Natural killer cell (primary cell): ENCODE measurements around the gene SART1. TPM values are rescaled to one million over a fixed set of nuclear protein-coding genes. Genes with fewer than 3 reads are reported as not detected.

Experiments
- ATAC-seq, 3 donors: fragments of 150-1000 bp in 2 of 3; fragments of 200-7000 bp in 1 of 3; cut with Tn5 transposase; 1 replicate in 1 of 3; 2 replicates in 2 of 3; pipeline ENCODE4 v1.10.0; 2021; ENCODE audit warnings: mild to moderate bottlenecking in 2 of 3, moderate library complexity in 2 of 3
- DNase-seq, 2 donors: peaks; one replicate each; pipeline versions ENCODE4 v3.0.0 to v3.0.0-alpha.2; 2013 to 2021; ENCODE audit warnings: mixed read lengths in 1 of 2
- H3K27ac ChIP-seq: one replicate; pipeline ENCODE4 v1.5.1; 2013; ENCODE audit warnings: mild to moderate bottlenecking, low read length
- H3K27me3 ChIP-seq: one replicate; pipeline ENCODE4 v1.6.1; 2013; ENCODE audit warnings: low read length; ENCODE audit not compliant: control insufficient read depth, insufficient read depth
- H3K36me3 ChIP-seq: one replicate; pipeline ENCODE4 v1.6.1; 2013; ENCODE audit warnings: low read length; ENCODE audit not compliant: control insufficient read depth, insufficient read depth
- H3K4me1 ChIP-seq: one replicate; pipeline ENCODE4 v1.6.1; 2013; ENCODE audit warnings: low read length; ENCODE audit not compliant: control insufficient read depth, insufficient read depth
- H3K4me3 ChIP-seq: one replicate; pipeline ENCODE4 v1.5.1; 2013; ENCODE audit warnings: low read length
- H3K9me3 ChIP-seq: one replicate; pipeline ENCODE4 v1.6.1; 2013; ENCODE audit warnings: low read length; ENCODE audit not compliant: control insufficient read depth, insufficient read depth
- H3K27ac Mint-ChIP-seq, 2 donors: one replicate each; pipeline ENCODE4 v1.8.0; 2022; ENCODE audit warnings: mild to moderate bottlenecking in 2 of 2, mixed read lengths in 2 of 2, moderate library complexity in 1 of 2
- H3K27me3 Mint-ChIP-seq, 2 donors: one replicate each; pipeline ENCODE4 v1.8.0; 2022; ENCODE audit warnings: low read depth in 2 of 2, mixed read lengths in 2 of 2
- H3K36me3 Mint-ChIP-seq: one replicate; pipeline ENCODE4 v1.8.0; 2022; ENCODE audit warnings: mixed read lengths
- H3K4me1 Mint-ChIP-seq, 2 donors: one replicate each; pipeline ENCODE4 v1.8.0; 2022; ENCODE audit warnings: mixed read lengths in 2 of 2
- H3K4me3 Mint-ChIP-seq: one replicate; pipeline ENCODE4 v1.8.0; 2022; ENCODE audit warnings: mild to moderate bottlenecking, moderate library complexity, mixed read lengths
- H3K9me3 Mint-ChIP-seq, 2 donors: one replicate each; pipeline ENCODE4 v1.8.0; 2022; ENCODE audit warnings: mixed read lengths in 2 of 2
- WGBS: methylation state at CpG from one replicate; pipeline ENCODE4 v1.1.7; 2013; ENCODE audit warnings: missing lambda C conversion rate; ENCODE audit not compliant: insufficient coverage; 5-methylcytosine and 5-hydroxymethylcytosine counted together
- intact Hi-C: fragments of 100-400 bp; cut with micrococcal nuclease; formaldehyde crosslinking; loops from one replicate; pipeline ENCODE4 v1.14.2; 2022
- total RNA-seq, 4 donors: library from RNA; stranded (reverse); fragments of 120-200 nt in 1 of 4; gene quantifications; one replicate each; pipeline versions ENCODE4 v1.2.3 to v1.2.4, GENCODE V29; 2013 to 2022
- TF ChIP-seq, protein P1 (sequence below): fragments of 200-600 bp; IDR thresholded peaks from one replicate; pipeline ENCODE4 v1.8.0; 2022; ENCODE audit warnings: antibody characterized with exemption

SART1 gene
- total RNA-seq, 3 donors from 2014 or later (not counting 1 experiment from before 2014, with no cell fraction given), result 103 to 123 (median 115) TPM

DNA sequence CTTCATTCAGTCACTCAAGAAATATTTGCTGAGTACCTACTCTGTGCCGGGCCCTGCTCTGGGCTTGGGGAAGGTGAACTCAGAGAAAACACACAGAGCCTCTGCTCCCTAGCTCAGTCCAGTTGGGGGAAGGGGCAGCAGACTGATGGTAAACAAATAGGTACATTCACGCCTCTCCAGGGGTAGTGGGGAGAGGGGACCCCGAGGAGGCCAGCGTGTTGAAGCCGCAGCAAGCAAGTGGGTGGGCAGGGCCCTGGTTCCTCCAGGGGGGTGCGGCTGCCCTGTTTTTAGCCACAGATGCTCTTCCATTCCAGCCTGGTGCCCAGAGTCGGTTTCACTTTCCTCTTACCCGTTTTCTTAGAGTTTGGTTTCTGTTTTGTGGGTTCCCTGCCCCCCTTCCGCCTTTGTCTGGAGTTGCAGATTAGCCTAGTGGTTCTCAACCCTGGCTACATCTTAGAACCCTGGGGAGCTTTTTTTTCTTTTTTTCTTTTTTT lies 33.6 kb upstream of the SART1 start:
- Histone ChIP-seq H3K4me3 (peak overlapping the region; percentile 2), H3K9me3 (no peaks in the 10 kb centered on the region), H3K36me3 (peaks cover 10% of the 10 kb centered on the region), H3K27me3 (no peaks in the 10 kb centered on the region), H3K27ac (peak overlapping the region; percentile 76), H3K4me1 (peaks cover 39% of the 10 kb centered on the region)
- Mint-ChIP-seq H3K4me1 (peaks cover 24 to 38% of the 10 kb centered on the region in 2 donors), H3K27ac (peak overlapping the region; percentile 92 to 97), H3K4me3 (peak overlapping the region; percentile 65), H3K9me3 (no peaks in the 10 kb centered on the region), H3K27me3 (no peaks in the 10 kb centered on the region), H3K36me3 (no peaks in the 10 kb centered on the region)
- TF ChIP-seq, protein P1, sequence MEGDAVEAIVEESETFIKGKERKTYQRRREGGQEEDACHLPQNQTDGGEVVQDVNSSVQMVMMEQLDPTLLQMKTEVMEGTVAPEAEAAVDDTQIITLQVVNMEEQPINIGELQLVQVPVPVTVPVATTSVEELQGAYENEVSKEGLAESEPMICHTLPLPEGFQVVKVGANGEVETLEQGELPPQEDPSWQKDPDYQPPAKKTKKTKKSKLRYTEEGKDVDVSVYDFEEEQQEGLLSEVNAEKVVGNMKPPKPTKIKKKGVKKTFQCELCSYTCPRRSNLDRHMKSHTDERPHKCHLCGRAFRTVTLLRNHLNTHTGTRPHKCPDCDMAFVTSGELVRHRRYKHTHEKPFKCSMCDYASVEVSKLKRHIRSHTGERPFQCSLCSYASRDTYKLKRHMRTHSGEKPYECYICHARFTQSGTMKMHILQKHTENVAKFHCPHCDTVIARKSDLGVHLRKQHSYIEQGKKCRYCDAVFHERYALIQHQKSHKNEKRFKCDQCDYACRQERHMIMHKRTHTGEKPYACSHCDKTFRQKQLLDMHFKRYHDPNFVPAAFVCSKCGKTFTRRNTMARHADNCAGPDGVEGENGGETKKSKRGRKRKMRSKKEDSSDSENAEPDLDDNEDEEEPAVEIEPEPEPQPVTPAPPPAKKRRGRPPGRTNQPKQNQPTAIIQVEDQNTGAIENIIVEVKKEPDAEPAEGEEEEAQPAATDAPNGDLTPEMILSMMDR, result no peak
- peak; percentile 93 to 96 (median 96) for ATAC-seq
- WGBS, result 0% methylated on average over 9 of the region's 9 CpGs
- peak; percentile 63 to 92 for DNase-seq
- intact Hi-C loops, result loop anchor here (1.0 kb wide), 1 partner anchor 9 kb away; the partner anchor contains the start of genes C11orf68 and DRAP1

DNA sequence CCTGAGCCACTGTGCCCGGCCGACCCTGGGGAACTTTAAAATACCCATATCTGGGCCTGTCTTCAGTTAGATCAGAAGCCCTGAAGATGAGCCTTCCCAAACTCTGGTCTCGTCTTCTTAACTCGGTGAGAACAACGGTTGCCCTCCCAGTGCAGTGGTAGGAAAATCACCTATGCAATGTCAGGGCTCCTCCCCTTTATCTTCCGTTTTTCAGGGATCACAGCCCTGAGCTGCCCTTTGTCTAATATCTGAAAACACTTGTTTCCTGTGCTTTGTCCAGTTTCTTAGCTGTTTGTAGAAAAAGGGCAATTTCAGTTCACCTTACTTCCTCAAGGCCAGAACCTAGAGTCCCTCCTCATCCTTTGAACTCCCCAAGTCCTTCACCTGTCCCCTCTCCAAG lies 32.9 kb upstream of the SART1 start:
- DNase-seq, result peak in 1 of 2 donors; percentile 37
- no peaks in the 10 kb centered on the region for H3K9me3 ChIP-seq
- TF ChIP-seq, protein P1, result no peak

DNA sequence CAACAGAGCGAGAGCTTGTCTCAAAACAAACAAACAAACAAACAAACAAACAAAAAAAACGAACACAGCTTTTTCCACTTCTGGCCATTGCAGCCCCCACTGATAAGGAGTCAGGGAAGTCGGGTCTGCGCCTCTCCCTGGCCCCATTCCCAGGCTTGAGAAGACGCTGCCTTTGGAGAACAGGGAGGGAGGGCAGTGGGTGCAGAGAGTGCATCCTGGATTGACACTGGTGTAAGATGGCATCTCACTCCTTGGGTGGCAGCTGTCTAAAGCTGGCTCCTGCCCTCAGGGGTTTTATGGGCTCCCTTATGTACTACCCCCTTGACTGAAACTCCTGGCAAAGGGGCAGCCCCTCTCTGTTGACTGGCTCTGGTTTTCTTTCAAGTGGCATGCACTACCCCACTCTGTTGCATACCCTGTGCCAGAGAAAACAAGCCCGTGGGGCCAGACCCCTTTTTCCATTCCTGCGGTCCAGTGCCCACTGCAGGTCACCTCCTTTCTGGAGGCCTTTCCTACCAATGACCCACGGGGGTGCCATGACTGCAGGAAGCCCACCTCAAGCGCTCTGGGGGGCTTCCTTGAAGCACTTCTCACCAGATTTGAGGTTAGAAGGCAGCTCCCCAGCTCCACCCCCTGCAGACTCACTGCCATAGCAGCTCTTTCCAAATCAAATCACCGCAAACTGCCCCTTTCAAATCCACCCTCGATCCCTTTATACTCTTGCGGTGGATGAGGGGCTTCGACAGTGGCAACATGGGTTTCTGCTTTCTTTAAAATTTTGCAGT lies 29.6 kb upstream of the SART1 start:
- TF ChIP-seq, protein P1, result no peak
- no peaks in the 10 kb centered on the region for H3K27me3 ChIP-seq
- no peaks in the 10 kb centered on the region for H3K36me3 Mint-ChIP-seq
- intact Hi-C loops, result no loop called here
- no peak overlapping the region for H3K27ac ChIP-seq
- no peak overlapping the region for H3K4me3 ChIP-seq
- H3K36me3 ChIP-seq, result no peaks in the 10 kb centered on the region
- no peak overlapping the region for H3K4me3 Mint-ChIP-seq
- H3K9me3 ChIP-seq, result no peaks in the 10 kb centered on the region
- no peaks in the 10 kb centered on the region for H3K27me3 Mint-ChIP-seq
- 74% methylated on average over 13 of the region's 13 CpGs for WGBS
- H3K4me1 ChIP-seq, result peaks cover 36% of the 10 kb centered on the region
- peak overlapping the region; percentile 21 to 35 for H3K27ac Mint-ChIP-seq
- peak in 1 of 2 donors; percentile 33 for DNase-seq
- no peaks in the 10 kb centered on the region for H3K9me3 Mint-ChIP-seq
- ATAC-seq, result no peak
- H3K4me1 Mint-ChIP-seq, result peaks cover 22 to 36% of the 10 kb centered on the region in 2 donors

More for the DNA sequence above, 32.9 kb upstream of the SART1 start:
- peaks cover 5% of the 10 kb centered on the region for H3K36me3 ChIP-seq
- Mint-ChIP-seq H3K27ac (peak overlapping the region; percentile 92 to 97), H3K4me1 (peaks cover 24 to 38% of the 10 kb centered on the region in 2 donors), H3K9me3 (no peaks in the 10 kb centered on the region), H3K4me3 (peak overlapping the region; percentile 65), H3K27me3 (no peaks in the 10 kb centered on the region), H3K36me3 (no peaks in the 10 kb centered on the region)
- 39% methylated on average over 6 of the region's 6 CpGs for WGBS
- peaks cover 39% of the 10 kb centered on the region for H3K4me1 ChIP-seq
- no peaks in the 10 kb centered on the region for H3K27me3 ChIP-seq
- ATAC-seq, result no peak
- intact Hi-C loops, result loop anchor here (1.0 kb wide), 1 partner anchor 9 kb away; the partner anchor contains the start of genes C11orf68 and DRAP1
- H3K27ac ChIP-seq, result peak overlapping the region; percentile 76
- H3K4me3 ChIP-seq, result no peak overlapping the region
